Measurements from ENCODE around the gene SRGAP3.
A peak's percentile ranks its signal among the peaks of the same experiment; 100 is the strongest.

Gene SRGAP3

GRCh38 chr3:8980756-8981257, 268.6 kb downstream of the SRGAP3 start:
- DNase-seq, result no peak

GRCh38 chr3:8979262-8979661, 270.2 kb downstream of the SRGAP3 start:
- DNase-seq, result no peak

- no peak for DNase-seq
Measured at GRCh38 chr3:8978551-8978950, 270.9 kb downstream of the SRGAP3 start.

- DNase-seq, result no peak
Measured at GRCh38 chr3:8976540-8977182, 272.8 kb downstream of the SRGAP3 start.

GRCh38 chr3:8975081-8976020, 274.1 kb downstream of the SRGAP3 start:
- no peak for DNase-seq

GRCh38 chr3:8974458-8974857, 275.0 kb downstream of the SRGAP3 start:
- no peak for DNase-seq

- no peak for DNase-seq
Measured at GRCh38 chr3:8972639-8973038, 276.8 kb downstream of the SRGAP3 start.

GRCh38 chr3:8970971-8971589, 278.4 kb downstream of the SRGAP3 start:
- DNase-seq, result peak; percentile 25 to 56 (median 36)

GRCh38 chr3:8969241-8969640, 280.2 kb downstream of the SRGAP3 start:
- DNase-seq, result no peak

- DNase-seq, result no peak
Measured at GRCh38 chr3:8968375-8968882, 281.0 kb downstream of the SRGAP3 start.

- no peak for DNase-seq
Measured at GRCh38 chr3:8967553-8967952, 281.9 kb downstream of the SRGAP3 start.

- no peak for DNase-seq
Measured at GRCh38 chr3:8966820-8967348, 282.6 kb downstream of the SRGAP3 start.

- no peak for DNase-seq
Measured at GRCh38 chr3:8966150-8966819, 283.2 kb downstream of the SRGAP3 start.

- no peak for DNase-seq
Measured at GRCh38 chr3:8964436-8965370, 284.7 kb downstream of the SRGAP3 start.

- peak; percentile 76 to 89 (median 86) for DNase-seq
Measured at GRCh38 chr3:8963137-8963853, 286.2 kb downstream of the SRGAP3 start, which contains the start of gene RAD18. RAD18 (minus strand) TSS chr3:8963472; CDS start chr3:8963385, 87 bp downstream.

GRCh38 chr3:8962226-8962861, 287.1 kb downstream of the SRGAP3 start:
- no peak for DNase-seq

GRCh38 chr3:8959668-8960067, 289.8 kb downstream of the SRGAP3 start:
- no peak for DNase-seq

GRCh38 chr3:8954938-8955763, 294.3 kb downstream of the SRGAP3 start:
- DNase-seq, result no peak

GRCh38 chr3:8953313-8953712, 296.1 kb downstream of the SRGAP3 start:
- no peak for DNase-seq
